ENCODE results near the gene PKHD1. TPM values are rescaled to one million over a fixed set of nuclear protein-coding genes. Genes with fewer than 3 reads are reported as not detected.

PKHD1 gene
- polyA plus RNA-seq, 1 of the 3 experiments (the other 2 are of a cell fraction), result not detected

GRCh38 chr6:51913265-51913664, 174.1 kb downstream of the PKHD1 start:
- Histone ChIP-seq H2AFZ (ENCODE audit: low read depth) (no peak overlapping the region), H3K27me3 (ENCODE audit: insufficient read depth) (no peaks in the 10 kb centered on the region), H3K4me1 (ENCODE audit: control insufficient read depth in 1 of 2, insufficient read depth in 2 of 2, low read depth in 1 of 2, low read length in 1 of 2) (no peaks in the 10 kb centered on the region; a peak in 1 of 4 replicates), H3K79me2 (ENCODE audit: insufficient read depth) (no peaks in the 10 kb centered on the region), H3K4me2 (no peak overlapping the region), H4K20me1 (ENCODE audit: insufficient read depth) (no peaks in the 10 kb centered on the region), H3K9me2 (no peaks in the 10 kb centered on the region), H3K9ac (no peak overlapping the region), H3K4me3 (ENCODE audit: low read depth in 2 of 2, low read length in 1 of 2) (no peak overlapping the region), H3K36me3 (replicated peaks in 1 of 2; ENCODE audit: control insufficient read depth in 1 of 2, insufficient read depth in 2 of 2, low read length in 1 of 2) (no peaks in the 10 kb centered on the region), H3F3A (replicated peaks; ENCODE audit: insufficient read depth) (no peaks in the 10 kb centered on the region), H3K27ac (ENCODE audit: low read depth in 2 of 2, low read length in 1 of 2) (no peak overlapping the region), H3K9me3 (no peaks in the 10 kb centered on the region)
- DNase-seq, result no peak
- ChIA-PET POLR2A (no interaction called here), CTCF (no interaction called here)
- TF ChIP-seq, protein P1, sequence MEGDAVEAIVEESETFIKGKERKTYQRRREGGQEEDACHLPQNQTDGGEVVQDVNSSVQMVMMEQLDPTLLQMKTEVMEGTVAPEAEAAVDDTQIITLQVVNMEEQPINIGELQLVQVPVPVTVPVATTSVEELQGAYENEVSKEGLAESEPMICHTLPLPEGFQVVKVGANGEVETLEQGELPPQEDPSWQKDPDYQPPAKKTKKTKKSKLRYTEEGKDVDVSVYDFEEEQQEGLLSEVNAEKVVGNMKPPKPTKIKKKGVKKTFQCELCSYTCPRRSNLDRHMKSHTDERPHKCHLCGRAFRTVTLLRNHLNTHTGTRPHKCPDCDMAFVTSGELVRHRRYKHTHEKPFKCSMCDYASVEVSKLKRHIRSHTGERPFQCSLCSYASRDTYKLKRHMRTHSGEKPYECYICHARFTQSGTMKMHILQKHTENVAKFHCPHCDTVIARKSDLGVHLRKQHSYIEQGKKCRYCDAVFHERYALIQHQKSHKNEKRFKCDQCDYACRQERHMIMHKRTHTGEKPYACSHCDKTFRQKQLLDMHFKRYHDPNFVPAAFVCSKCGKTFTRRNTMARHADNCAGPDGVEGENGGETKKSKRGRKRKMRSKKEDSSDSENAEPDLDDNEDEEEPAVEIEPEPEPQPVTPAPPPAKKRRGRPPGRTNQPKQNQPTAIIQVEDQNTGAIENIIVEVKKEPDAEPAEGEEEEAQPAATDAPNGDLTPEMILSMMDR (IDR thresholded peaks at IDR 0.05), result no peak
- TF ChIP-seq RCOR1 (IDR thresholded peaks at IDR 0.05; ENCODE audit: low read length) (no peak), FOSL2 (IDR thresholded peaks at IDR 0.05; ENCODE audit: borderline replicate concordance, low read depth) (no peak), MEF2A (IDR thresholded peaks at IDR 0.05; ENCODE audit: borderline replicate concordance, low read depth) (no peak), RXRA (IDR thresholded peaks at IDR 0.05; ENCODE audit: borderline replicate concordance, low read depth) (no peak), CHD2 (IDR thresholded peaks at IDR 0.05; ENCODE audit: low read length, partially characterized antibody) (no peak), SMC3 (IDR thresholded peaks at IDR 0.05; ENCODE audit: low read depth, low read length) (no peak), RAD21 (IDR thresholded peaks at IDR 0.05; ENCODE audit: low read length) (no peak), REST (IDR thresholded peaks at IDR 0.05; ENCODE audit: low read depth, low read length) (no peak), EZH2phosphoT487 (IDR thresholded peaks at IDR 0.05; ENCODE audit: borderline replicate concordance, low read depth) (no peak), RFX5 (IDR thresholded peaks at IDR 0.05; ENCODE audit: low read length) (no peak), ELF1 (IDR thresholded peaks at IDR 0.05) (no peak), GABPA (IDR thresholded peaks at IDR 0.05; ENCODE audit: low read depth) (no peak)
- TF ChIP-seq, protein P2, sequence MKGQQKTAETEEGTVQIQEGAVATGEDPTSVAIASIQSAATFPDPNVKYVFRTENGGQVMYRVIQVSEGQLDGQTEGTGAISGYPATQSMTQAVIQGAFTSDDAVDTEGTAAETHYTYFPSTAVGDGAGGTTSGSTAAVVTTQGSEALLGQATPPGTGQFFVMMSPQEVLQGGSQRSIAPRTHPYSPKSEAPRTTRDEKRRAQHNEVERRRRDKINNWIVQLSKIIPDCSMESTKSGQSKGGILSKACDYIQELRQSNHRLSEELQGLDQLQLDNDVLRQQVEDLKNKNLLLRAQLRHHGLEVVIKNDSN (IDR thresholded peaks at IDR 0.05; ENCODE audit: borderline replicate concordance, low read depth), result no peak
- WGBS (ENCODE audit: low lambda C conversion rate), result 23% methylated on average over 2 of the region's 2 CpGs

Data from SK-N-SH (cell line).